IPS-NIHi11 (cell line): Measurements from ENCODE around the gene PLAGL1.
"Not testable (repeated sequence)": the region's sequence is repeated elsewhere in the genome, so short reads cannot be mapped to it uniquely, and the experiment has no call there.

Source experiments
- DNase-seq: peaks from one replicate; pipeline ENCODE4 v3.0.0; 2012; ENCODE audit warnings: mixed read lengths, low spot score

PLAGL1 gene

DNA sequence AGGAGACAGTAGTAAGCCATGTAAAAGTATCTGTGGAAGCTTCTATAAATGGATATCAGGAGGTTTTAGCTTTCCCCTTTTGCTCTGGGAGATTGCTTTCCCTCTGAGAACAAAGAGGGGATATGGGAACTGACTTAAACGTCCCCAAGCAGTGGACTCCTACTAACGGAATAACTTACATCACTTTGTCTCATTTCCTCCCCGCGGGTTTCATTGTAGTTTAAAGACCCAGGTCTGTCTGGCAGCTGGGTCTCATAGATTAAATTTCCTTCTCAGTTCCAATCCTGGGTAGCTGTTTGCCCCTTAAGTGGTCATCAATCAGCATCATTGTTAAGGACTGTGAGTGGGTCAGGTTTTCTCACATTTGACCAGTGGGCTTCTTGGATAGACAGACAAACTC is 68.7 kb downstream of the PLAGL1 start:
- DNase-seq: no peak

DNA sequence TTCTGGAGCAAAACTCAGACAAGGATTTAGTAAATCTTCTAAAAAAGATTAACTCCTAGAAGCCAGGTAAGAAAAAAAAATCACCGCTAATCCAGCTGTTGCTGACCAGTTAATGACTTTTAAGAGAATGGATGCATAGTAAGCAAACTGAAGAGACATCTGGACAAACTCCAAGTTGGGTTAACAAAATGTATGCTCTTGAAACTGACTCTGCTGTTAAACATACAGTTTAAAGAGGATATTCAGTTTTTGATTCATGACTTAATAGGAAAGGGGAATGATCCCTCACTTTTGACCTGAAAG is 70.4 kb downstream of the PLAGL1 start:
- DNase-seq: no peak

DNA sequence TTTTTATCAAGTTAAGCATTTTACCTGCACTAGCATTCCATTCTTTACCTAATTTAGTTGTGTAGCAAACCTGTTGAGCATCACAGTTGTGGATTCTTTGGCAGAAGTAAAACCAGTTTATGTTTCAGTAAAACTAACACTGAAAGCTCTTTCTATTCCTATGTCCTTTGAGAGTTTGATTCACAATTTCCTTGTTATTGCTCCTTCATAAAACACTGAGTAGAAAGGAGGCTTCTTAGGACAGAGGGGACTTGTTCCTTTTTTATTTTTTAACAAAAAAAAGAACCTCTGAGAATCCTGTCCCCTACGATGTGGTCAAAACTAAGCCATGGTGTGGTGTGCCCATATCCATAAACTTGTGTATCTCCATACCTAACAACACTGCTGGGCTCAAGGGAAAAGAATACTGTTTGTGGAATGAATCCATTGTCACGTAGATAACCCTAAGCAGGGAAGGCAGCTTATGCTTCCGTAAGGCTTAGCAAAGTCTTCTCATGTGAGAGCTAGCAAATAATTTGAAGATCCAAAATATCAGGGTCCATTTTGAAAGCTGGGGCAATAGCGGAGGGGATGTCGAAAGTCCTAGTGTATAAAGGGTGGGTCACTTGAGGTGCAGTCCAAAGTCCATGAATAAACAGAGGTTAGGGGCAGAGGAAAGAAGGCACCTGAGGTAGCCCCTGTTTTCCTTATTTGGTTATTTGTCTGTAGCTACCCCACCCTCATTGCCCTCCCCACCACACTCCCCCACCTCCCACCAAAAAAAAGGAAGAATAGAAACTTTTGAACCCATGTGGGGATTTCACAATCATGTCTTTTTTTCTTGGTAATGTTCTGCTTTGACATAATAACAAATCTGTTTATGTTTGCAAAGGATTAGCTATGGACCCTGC is 71.0 kb downstream of the PLAGL1 start:
- DNase-seq: no peak

DNA sequence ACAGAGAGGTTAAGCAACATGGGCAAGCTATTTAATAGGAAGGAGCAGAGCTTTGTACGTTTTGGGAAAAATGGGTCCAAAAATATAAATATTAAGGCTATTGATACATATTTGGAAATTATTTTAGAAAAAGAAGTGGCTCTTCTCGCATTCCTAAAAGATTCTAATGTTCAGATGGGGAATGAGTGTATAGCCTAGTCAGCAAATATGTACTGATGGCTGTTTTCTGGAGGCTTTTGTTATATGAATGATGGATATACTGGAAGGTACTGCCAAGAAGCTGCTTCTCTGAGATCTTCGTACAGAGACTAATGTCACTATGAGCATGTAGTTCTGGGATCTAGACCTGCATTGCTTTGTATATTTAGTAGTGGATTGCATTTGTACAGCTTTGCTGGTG is 71.7 kb downstream of the PLAGL1 start:
- DNase-seq: no peak

DNA sequence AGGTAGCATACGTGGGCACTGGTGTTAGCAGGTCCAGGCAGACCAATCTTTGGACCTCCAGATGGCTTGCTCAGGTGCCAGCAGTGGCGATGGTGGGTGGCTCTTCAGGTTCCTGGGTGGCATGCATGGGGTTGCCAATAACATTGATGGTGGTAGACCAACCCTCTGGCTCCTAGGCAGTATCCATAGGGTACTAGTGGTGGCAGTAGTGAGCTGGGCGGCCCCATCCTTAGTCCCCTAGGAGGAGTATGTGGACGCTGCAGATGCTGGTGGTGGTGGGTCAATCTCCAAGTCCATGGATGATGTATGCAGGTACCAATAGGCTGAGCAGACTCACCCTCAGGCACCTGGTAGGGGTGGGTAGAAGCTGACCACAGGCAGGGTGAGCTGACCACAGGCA is 73.2 kb downstream of the PLAGL1 start:
- DNase-seq: no peak

DNA sequence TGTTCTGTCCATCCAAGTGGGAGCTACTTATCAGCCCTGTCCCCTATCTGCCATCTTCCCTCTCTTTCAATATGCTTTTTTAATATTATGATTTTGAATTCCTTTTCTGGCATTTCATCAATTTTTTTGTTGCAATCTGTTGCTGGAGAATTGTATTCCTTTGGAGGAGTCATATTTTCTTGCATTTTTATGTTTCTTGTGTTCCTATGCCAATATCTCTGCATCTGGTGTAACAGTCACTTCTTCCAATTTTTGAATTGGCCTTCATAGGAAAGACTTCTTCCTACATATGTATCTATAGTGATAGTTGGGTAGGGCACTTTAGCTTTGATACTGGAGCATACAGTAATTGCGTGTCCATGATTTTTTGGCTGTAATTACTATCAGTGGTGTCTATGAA is 73.7 kb downstream of the PLAGL1 start:
- DNase-seq: no peak

DNA sequence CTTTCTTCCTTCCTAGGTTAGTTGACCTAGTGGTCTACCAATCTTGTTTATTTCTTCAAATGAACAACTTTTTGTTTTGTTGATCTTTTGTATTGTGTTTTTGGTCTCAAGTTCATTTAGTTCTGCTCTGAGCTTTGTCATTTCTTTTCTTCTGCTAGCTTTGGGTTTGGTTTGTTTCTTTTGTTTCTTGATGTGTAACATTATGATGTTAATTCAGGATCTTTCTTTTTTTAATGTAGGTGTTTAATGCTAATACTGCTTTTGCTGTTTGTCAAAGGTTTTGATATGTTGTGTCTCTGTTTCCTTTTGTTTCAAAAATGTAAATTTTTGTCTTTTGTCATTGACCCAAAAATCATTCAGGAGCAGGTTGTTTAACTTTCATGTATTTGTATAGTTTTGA is 78.1 kb downstream of the PLAGL1 start:
- DNase-seq: no peak

DNA sequence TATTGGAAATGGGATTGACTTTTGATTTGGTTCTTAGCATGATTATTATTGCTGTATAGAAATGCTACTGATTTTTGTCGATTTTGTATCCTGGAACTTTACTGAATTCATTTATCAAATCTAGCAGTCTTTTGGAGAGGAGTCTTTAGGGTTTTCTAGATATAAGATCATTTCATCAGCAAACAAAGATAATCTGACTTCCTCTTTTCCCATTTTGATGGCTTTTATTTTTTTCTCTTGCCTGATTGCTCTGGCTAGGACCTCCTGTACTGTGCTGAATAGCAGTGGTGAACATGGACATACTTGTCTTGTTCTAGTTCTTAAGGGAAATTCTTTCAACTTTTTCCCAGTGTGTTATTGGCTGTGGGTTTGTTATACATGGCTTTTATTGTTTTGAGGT is 79.2 kb downstream of the PLAGL1 start:
- no peak for DNase-seq

DNA sequence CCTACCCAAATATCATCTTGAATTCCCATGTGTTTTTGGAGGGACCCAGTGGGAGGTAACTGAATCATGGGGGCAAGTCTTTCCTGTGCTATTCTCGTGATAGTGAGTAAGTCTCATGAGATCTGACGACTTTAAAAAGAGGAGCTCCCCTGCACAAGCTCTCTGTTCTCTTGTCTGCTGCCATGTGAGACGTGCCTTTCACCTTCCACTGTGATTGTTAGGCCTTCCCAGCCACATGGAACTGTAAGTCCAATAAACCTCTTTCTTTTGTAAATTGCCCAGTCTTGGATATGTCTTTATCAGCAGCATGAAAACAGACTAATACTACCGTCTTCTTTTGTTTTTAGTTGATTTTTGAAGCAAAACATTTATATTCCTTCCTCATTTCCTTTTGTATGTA is 91.0 kb downstream of the PLAGL1 start:
- not testable (repeated sequence) for DNase-seq

DNA sequence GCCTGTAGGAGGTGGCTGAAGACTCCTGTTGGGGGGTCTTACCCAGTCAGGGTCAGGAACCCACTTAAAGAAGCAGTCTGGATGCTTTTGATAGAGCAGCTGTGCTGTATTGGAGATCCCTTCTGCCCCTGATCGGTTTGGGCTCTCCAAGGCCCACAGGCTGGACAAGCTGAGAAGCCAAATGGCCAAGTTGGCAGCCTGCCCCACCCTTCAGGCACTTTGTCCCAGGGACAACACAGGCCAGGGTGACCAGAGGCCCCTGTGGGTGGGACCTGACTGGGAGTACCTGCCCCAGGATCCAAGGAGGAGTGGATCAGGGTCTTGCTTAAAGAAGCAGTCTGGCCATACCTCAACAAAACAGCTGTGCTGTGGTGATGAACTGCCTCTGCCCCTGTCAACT is 95.4 kb downstream of the PLAGL1 start:
- no peak for DNase-seq

DNA sequence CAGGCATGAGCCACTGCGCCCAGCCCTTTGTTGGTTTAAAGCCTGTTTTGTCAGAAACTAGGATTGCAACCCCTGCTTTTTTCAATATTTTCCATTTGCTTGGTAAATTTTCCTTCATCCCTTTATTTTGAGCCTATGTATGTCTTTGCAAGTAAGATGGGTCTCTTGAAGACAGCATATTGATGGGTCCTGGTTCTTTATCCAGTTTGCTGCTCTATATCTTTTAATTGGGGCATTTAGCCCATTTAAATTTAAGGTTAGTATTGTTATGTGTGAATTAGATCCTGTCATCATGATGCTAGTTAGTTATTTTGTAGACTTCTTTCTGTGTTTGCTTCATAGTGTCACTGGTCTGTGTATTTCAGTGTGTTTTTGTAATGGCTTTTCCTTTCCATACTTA is 97.0 kb downstream of the PLAGL1 start:
- DNase-seq: no peak

DNA sequence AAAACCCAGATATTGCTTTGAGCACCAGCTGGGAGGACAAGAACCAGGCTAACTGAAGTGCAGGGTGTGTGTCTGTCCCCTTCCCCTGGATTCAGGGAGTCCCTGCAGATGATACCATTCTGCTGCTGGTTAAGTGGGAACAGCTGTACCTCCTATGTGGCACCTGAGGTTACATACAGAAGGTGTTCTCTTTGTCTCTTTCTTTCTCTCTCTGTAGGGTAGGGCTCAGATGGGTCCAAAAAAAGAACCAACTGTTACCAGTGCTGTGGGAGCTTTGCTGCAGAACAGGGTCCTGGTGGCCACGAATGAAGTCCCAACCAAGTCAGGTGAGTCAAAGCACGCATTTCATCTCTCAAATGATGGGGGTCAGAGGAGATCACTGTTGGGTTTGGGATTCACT is 105.2 kb downstream of the PLAGL1 start:
- DNase-seq: no peak

DNA sequence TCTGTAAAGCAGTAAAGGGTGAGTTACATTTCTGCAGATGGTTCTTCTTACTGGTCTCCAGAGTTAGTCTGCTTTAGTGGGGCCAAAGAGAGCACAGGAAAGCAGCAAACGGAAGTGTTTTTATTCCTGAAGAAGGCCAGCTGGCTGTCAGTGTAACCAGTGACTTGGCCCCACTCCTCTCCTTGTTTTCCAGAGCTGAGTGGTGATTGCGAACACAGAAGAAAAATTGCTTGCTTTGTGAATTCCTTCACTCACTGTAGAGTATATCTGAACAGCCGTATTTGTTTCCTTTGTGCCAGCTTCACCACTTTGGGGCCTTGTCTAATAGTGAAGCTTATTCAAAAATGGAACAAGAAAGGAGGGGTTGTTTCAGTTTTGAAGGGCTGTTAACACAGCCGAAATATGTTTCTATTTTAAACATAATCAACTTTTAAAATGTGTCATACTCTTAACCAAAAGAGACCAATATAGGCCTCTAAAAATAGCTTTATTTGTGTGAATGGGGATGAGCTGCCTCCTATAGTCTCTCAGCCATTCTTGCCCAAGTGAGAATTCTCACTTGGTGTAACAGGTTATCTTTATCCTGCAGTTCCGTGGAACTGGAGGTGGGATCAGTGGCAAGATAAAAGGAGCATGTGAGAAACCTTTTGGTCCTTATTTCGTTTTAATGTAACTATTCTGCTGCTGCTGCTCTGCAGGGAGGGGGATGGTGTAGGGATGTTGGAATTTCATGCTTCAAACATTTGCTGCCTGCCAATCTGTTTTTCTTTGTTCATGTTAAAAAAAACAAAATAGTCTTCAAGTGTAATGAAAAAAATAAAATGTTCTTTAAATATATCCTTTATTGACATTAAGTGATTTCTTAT is 105.9 kb downstream of the PLAGL1 start:
- no peak for DNase-seq

DNA sequence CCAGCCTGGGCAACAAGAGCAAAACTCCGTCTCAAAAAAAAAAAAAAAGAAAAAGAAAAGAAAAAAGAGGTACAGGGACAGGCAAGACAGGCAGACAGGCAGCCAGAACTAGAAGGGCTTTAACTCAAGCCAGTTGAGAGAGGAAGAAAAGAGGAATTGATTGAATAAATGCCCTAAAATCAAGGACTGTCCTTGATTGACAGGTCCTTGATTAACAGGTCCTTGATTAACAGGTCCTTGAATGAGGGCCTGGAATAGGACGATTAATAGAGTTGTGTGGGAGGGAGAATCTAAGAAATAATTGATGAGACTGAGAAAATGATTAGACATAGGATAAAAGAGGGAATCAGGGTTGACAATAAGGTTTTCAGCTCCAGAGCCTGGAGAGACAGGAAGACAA is 107.7 kb downstream of the PLAGL1 start:
- DNase-seq: no peak

DNA sequence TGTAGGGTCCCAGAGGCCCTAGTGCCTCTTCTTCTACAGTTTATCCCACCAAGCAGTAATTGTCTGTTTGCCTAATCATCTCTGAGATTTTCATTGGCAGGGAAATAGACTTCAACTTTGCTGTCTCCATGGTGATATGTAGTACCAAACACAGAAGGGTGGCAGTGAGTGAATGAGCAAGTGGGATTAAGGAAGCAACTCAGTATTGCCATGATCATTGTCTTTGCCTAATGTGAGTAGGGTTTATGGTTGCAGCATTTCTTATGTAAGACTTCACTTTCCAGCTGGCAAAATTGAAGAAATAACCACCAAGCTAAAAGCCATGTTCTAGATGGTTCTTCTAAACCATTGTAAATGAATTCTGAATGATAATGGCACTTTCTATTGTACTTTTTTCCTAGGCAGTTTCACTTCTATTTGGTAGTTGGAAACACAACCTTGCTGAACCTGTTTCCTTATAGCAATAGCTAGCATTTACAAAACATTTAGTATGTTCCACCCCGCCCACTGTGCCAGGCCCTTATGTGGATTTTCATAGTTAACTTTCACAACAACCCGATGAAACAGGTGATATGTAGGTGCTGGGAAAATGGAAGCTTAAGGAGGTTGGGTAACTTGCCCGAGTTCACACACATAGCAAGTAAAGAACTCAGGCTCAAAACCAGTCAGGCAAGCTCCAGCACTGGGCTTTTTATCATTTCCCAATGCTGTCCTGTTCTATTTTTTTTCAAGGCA is 111.8 kb downstream of the PLAGL1 start:
- DNase-seq: no peak

DNA sequence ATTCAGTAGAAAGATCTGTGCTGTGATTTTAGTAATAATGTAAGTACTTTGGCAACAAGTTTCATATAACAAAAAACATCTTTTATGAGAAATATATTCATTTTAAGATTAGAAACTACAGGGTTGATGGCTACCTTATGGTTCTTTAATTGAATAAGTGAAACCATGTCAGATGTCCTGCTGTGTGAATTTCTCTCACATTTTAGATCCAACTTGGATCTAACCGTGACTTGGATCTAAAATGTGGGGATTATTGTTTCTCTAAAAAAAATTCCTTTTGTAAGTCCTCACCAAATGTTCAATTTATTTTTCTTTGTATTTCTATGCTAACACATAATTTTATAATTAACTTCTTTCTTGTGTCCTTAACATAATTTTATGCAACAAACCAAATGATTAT is 113.4 kb downstream of the PLAGL1 start:
- no peak for DNase-seq
